Fibroblast of mammary gland (primary cell): ENCODE measurements around the gene UQCRFS1.

Experiments
- DNase-seq: peaks from one replicate; pipeline ENCODE4 v3.0.0-alpha.2; 2010; ENCODE audit warnings: low read depth
- H3K4me3 ChIP-seq: 2 replicates; pipeline ENCODE4 v1.5.1; 2011; ENCODE audit warnings: low read depth, mild to moderate bottlenecking, low read length, moderate library complexity; ENCODE audit not compliant: control insufficient read depth
- CTCF ChIP-seq: conservative IDR thresholded peaks from 2 replicates; pipeline ENCODE4 v1.5.1; 2011; ENCODE audit warnings: low read depth, low read length, inconsistent platforms; ENCODE audit not compliant: control insufficient read depth, insufficient read depth

Gene UQCRFS1

DNA sequence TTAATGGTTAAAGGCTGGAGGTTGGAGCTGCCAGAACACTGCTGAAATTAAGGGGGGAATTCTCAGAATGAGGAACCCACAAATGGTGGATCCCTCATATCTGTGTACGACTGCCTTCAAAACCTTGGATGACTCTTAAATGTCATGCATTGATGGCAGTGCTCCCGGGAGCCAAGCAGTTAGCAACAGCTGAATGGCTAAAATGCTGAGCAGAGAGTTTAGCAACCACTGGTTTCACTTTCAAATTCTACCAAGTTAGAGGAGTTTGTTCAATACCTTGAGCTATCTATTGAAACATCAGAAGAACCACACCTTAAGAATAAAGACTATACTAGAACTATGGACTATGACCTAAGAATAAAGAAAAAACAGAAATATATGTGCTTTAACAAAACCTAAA is 41.4 kb downstream of the UQCRFS1 start:
- TF ChIP-seq CTCF = no peak
- DNase-seq = no peak
- H3K4me3 ChIP-seq = no peak overlapping the region

DNA sequence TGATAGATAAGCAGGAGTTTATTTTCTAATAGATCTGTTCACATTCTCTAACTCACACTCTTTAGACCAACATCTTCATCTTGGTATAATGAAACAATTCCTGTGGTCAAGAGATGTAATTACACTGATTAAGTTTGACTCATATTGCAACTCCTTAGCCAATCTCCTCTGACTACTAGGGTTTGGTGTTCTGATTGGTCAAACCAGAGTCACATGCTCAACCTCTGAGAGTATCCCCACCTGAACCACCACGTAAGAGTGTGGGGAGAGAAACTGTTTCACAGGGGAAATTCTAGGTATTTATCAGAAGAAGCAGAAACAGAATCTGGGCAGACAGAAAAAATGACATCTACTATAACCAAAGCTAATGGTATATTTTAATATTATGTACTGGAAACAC is 42.4 kb downstream of the UQCRFS1 start:
- H3K4me3 ChIP-seq = no peak overlapping the region
- DNase-seq = no peak
- no peak for TF ChIP-seq CTCF

- no peak for TF ChIP-seq CTCF
- H3K4me3 ChIP-seq = no peak overlapping the region
- no peak for DNase-seq
Measured at GRCh38 chr19:29162694-29163093, 50.3 kb downstream of the UQCRFS1 start.

DNA sequence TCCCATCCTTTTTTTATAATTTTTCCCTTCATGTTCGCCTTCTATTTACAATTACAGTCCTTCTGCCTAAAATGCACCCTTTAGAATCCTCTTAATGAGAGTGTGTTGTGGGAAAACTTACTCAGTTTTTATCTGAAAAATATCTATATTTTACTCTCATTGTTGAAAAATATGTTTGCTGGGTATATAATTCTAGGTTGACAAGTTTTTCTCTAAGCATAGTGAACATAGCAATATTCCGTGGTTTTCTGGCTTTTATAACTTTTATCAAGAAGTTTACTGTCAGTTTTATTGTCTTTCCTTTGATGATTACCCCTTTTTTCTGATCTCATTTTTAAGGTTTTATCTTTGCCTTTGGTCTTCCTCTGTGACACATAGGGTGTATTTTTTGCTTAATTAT is 57.3 kb downstream of the UQCRFS1 start:
- TF ChIP-seq CTCF = no peak
- no peak for DNase-seq
- H3K4me3 ChIP-seq = no peak overlapping the region
